HEK293T (cell line): ENCODE results near the gene ANK3.

Source experiments
- ARNT ChIP-seq: fragments of 450-650 bp; IDR thresholded peaks from 2 replicates; pipeline ENCODE4 v1.6.1; 2017; ENCODE audit warnings: mild to moderate bottlenecking
- BHLHE40 ChIP-seq: fragments of 450-650 bp; IDR thresholded peaks from 2 replicates; pipeline ENCODE4 v1.6.1; 2016; ENCODE audit warnings: mild to moderate bottlenecking, moderate library complexity, borderline replicate concordance
- CTBP1 ChIP-seq: fragments of 450-650 bp; IDR thresholded peaks from 2 replicates; pipeline ENCODE4 v1.6.1; 2016; ENCODE audit warnings: borderline replicate concordance
- ELF4 ChIP-seq: fragments of 450-650 bp; IDR thresholded peaks from 2 replicates; pipeline ENCODE4 v1.6.1; 2017; ENCODE audit warnings: antibody characterized with exemption
- FOXA1 ChIP-seq: fragments of 450-650 bp; IDR thresholded peaks from 2 replicates; pipeline ENCODE4 v1.6.1; 2016; ENCODE audit warnings: mild to moderate bottlenecking
- FOXK2 ChIP-seq: fragments of 450-650 bp; IDR thresholded peaks from 2 replicates; pipeline ENCODE4 v1.6.1; 2016; ENCODE audit warnings: mild to moderate bottlenecking
- FOXM1 ChIP-seq: fragments of 450-650 bp; IDR thresholded peaks from 2 replicates; pipeline ENCODE4 v1.6.1; 2017; ENCODE audit warnings: mild to moderate bottlenecking, borderline replicate concordance
- HDGF ChIP-seq: fragments of 450-650 bp; IDR thresholded peaks from 2 replicates; pipeline ENCODE4 v1.6.1; 2017; ENCODE audit warnings: antibody characterized with exemption, borderline replicate concordance
- L3MBTL2 ChIP-seq: fragments of 450-650 bp; conservative IDR thresholded peaks from 2 replicates; pipeline ENCODE4 v1.6.1; 2016; ENCODE audit warnings: mild to moderate bottlenecking
- NFRKB ChIP-seq: fragments of 450-650 bp; IDR thresholded peaks from 2 replicates; pipeline ENCODE4 v1.6.1; 2016; ENCODE audit warnings: mild to moderate bottlenecking, moderate library complexity
- SP1 ChIP-seq: fragments of 450-650 bp; IDR thresholded peaks from 2 replicates; pipeline ENCODE4 v1.6.1; 2017
- SUZ12 ChIP-seq: fragments of 450-650 bp; IDR thresholded peaks from 2 replicates; pipeline ENCODE4 v1.6.1; 2016; ENCODE audit warnings: mild to moderate bottlenecking
- TARDBP ChIP-seq: fragments of 450-650 bp; IDR thresholded peaks from 2 replicates; pipeline ENCODE4 v1.6.1; 2016
- ZNF384 ChIP-seq: fragments of 450-650 bp; IDR thresholded peaks from 2 replicates; pipeline ENCODE4 v1.6.1; 2016

DNA sequence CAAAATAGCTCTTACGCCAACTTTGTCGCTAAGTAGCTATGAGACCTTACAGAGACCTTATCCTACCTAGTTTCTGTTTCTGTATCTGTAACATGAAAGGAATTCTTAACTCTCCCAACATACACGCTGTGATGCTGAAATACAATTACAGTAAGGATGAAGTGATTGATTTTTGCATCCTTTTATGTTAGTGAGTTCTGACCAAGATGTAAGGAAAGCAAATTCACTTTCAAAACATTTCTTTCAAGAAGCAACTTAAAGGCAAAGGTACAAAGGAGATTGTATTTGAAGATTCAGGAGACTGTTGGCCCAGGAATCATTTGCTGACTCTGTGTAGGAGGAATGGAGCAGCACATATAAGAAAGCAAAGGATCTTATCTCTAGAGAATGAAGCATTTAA lies 7.1 kb upstream of the ANK3 start:
- no peak for TF ChIP-seq BHLHE40
- TF ChIP-seq SP1, result no peak
- no peak for TF ChIP-seq HDGF
- TF ChIP-seq L3MBTL2, result no peak
- no peak for TF ChIP-seq ZNF384
- TF ChIP-seq TARDBP, result no peak
- TF ChIP-seq SUZ12, result no peak
- TF ChIP-seq ELF4, result no peak
- no peak for TF ChIP-seq NFRKB
- TF ChIP-seq FOXK2, result no peak
- no peak for TF ChIP-seq FOXM1
- TF ChIP-seq ARNT, result no peak
- no peak for TF ChIP-seq CTBP1
- TF ChIP-seq FOXA1, result no peak
